SK-N-SH treated with all-trans-retinoic acid at 6 μM for 48 hours (cell line): ENCODE data around the gene GP2.

Source experiments
- BACH2 ChIP-seq: fragments of 250-450 bp; sonication (Bioruptor Pico); IDR thresholded peaks from 2 replicates; pipeline ENCODE4 v1.9.0; 2021; ENCODE audit warnings: mild to moderate bottlenecking, borderline replicate concordance
- CREB5 ChIP-seq: fragments of 250-450 bp; sonication (Bioruptor Pico); IDR thresholded peaks from 2 replicates; pipeline ENCODE4 v1.5.1; 2020; ENCODE audit warnings: low read depth, mild to moderate bottlenecking, moderate library complexity
- RARB ChIP-seq: fragments of 250-450 bp; sonication (Bioruptor Pico); IDR thresholded peaks from 2 replicates; pipeline ENCODE4 v1.8.0; 2021; ENCODE audit warnings: mild to moderate bottlenecking, moderate library complexity
- ZFP3 ChIP-seq: fragments of 250-450 bp; sonication (Bioruptor Pico); IDR thresholded peaks from 2 replicates; pipeline ENCODE4 v1.5.0; 2020; ENCODE audit warnings: mild to moderate bottlenecking, moderate library complexity
- ZFP30 ChIP-seq: fragments of 450-650 bp; formaldehyde crosslinking; IDR thresholded peaks from 2 replicates; pipeline ENCODE4 v1.5.0; 2022; ENCODE audit warnings: mild to moderate bottlenecking, moderate library complexity
- ZNF565 ChIP-seq: fragments of 450-650 bp; formaldehyde crosslinking; conservative IDR thresholded peaks from 2 replicates; pipeline ENCODE4 v1.5.0; 2020; ENCODE audit warnings: low read depth, mild to moderate bottlenecking, moderate library complexity
- TF ChIP-seq, protein P1 (sequence below): fragments of 250-450 bp; sonication (Bioruptor Pico); IDR thresholded peaks from 2 replicates; pipeline ENCODE4 v1.8.0; 2021; ENCODE audit warnings: low read depth, mild to moderate bottlenecking, moderate library complexity, borderline replicate concordance
- TF ChIP-seq, protein P2 (sequence below): fragments of 250-450 bp; sonication (Bioruptor Pico); IDR thresholded peaks from 2 replicates; pipeline ENCODE4 v1.5.0; 2020; ENCODE audit warnings: mild to moderate bottlenecking, moderate library complexity
- TF ChIP-seq, protein P3 (sequence below): fragments of 250-450 bp; sonication (Bioruptor Pico); IDR thresholded peaks from 2 replicates; pipeline ENCODE4 v1.8.0; 2020; ENCODE audit warnings: mild to moderate bottlenecking, moderate library complexity, borderline replicate concordance

- no peak for TF ChIP-seq ZFP3
- TF ChIP-seq ZFP30 (CRISPR knock-in tag): no peak
- TF ChIP-seq ZNF565 (CRISPR knock-in tag): no peak
- TF ChIP-seq, protein P1, sequence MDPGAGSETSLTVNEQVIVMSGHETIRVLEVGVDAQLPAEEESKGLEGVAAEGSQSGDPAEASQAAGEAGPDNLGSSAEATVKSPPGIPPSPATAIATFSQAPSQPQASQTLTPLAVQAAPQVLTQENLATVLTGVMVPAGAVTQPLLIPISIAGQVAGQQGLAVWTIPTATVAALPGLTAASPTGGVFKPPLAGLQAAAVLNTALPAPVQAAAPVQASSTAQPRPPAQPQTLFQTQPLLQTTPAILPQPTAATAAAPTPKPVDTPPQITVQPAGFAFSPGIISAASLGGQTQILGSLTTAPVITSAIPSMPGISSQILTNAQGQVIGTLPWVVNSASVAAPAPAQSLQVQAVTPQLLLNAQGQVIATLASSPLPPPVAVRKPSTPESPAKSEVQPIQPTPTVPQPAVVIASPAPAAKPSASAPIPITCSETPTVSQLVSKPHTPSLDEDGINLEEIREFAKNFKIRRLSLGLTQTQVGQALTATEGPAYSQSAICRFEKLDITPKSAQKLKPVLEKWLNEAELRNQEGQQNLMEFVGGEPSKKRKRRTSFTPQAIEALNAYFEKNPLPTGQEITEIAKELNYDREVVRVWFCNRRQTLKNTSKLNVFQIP (CRISPR knock-in tag): no peak
- TF ChIP-seq, protein P2, sequence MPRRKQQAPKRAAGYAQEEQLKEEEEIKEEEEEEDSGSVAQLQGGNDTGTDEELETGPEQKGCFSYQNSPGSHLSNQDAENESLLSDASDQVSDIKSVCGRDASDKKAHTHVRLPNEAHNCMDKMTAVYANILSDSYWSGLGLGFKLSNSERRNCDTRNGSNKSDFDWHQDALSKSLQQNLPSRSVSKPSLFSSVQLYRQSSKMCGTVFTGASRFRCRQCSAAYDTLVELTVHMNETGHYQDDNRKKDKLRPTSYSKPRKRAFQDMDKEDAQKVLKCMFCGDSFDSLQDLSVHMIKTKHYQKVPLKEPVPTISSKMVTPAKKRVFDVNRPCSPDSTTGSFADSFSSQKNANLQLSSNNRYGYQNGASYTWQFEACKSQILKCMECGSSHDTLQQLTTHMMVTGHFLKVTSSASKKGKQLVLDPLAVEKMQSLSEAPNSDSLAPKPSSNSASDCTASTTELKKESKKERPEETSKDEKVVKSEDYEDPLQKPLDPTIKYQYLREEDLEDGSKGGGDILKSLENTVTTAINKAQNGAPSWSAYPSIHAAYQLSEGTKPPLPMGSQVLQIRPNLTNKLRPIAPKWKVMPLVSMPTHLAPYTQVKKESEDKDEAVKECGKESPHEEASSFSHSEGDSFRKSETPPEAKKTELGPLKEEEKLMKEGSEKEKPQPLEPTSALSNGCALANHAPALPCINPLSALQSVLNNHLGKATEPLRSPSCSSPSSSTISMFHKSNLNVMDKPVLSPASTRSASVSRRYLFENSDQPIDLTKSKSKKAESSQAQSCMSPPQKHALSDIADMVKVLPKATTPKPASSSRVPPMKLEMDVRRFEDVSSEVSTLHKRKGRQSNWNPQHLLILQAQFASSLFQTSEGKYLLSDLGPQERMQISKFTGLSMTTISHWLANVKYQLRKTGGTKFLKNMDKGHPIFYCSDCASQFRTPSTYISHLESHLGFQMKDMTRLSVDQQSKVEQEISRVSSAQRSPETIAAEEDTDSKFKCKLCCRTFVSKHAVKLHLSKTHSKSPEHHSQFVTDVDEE (CRISPR knock-in tag): no peak
- TF ChIP-seq, protein P3, sequence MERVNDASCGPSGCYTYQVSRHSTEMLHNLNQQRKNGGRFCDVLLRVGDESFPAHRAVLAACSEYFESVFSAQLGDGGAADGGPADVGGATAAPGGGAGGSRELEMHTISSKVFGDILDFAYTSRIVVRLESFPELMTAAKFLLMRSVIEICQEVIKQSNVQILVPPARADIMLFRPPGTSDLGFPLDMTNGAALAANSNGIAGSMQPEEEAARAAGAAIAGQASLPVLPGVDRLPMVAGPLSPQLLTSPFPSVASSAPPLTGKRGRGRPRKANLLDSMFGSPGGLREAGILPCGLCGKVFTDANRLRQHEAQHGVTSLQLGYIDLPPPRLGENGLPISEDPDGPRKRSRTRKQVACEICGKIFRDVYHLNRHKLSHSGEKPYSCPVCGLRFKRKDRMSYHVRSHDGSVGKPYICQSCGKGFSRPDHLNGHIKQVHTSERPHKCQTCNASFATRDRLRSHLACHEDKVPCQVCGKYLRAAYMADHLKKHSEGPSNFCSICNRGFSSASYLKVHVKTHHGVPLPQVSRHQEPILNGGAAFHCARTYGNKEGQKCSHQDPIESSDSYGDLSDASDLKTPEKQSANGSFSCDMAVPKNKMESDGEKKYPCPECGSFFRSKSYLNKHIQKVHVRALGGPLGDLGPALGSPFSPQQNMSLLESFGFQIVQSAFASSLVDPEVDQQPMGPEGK: no peak
- TF ChIP-seq CREB5 (CRISPR knock-in tag): no peak
- no peak for TF ChIP-seq RARB (CRISPR knock-in tag)
- no peak for TF ChIP-seq BACH2 (CRISPR knock-in tag)
These were observed 47.1 kb downstream of the GP2 start for GRCh38 chr16:20280259-20280658.
